Pancreas (tissue), 10 donors: Measurements from ENCODE around the gene KLHDC7B. TPM values are rescaled to one million over a fixed set of nuclear protein-coding genes. Genes with fewer than 3 reads are reported as not detected.

ENCODE experiments used
- ATAC-seq, 4 donors: fragments of 200-7000 bp; cut with Tn5 transposase; one replicate each; pipeline versions ENCODE4 v1.8.0 to v1.9.1; 2020; ENCODE audit warnings: mild to moderate bottlenecking in 4 of 4, moderate library complexity in 4 of 4
- DNase-seq, 6 donors: peaks; one replicate each; pipeline ENCODE4 v3.0.0-alpha.2; 2020
- FAIRE-seq: peaks from 2 replicates; lab custom pipeline; 2012; peaks lifted over from hg19 to GRCh38; lab: Jason Lieb, UNC
- H3K27ac ChIP-seq, 4 donors: fragments of 200-600 bp; sonication (generic); 1 replicate in 3 of 4; 2 replicates in 1 of 4; pipeline versions ENCODE4 v1.5.0 to v1.8.0; 2020
- H3K27me3 ChIP-seq, 4 donors: fragments of 200-600 bp; one replicate each; pipeline ENCODE4 v1.8.0; 2021
- H3K36me3 ChIP-seq, 3 donors: fragments of 200-600 bp; sonication (generic) in 1 of 3; one replicate each; pipeline versions ENCODE4 v1.5.0 to v1.8.0; 2020 to 2021
- H3K4me1 ChIP-seq, 3 donors: fragments of 200-600 bp; one replicate each; pipeline ENCODE4 v1.8.0; 2021
- H3K4me3 ChIP-seq, 4 donors: fragments of 200-600 bp; sonication (generic) in 2 of 4; one replicate each; pipeline versions ENCODE4 v1.5.0 to v1.8.0; 2020 to 2021
- H3K9me3 ChIP-seq, 4 donors: fragments of 200-600 bp; one replicate each; pipeline ENCODE4 v1.8.0; 2021
- CTCF ChIP-seq, 4 donors: fragments of 200-600 bp; sonication (generic) in 3 of 4; IDR thresholded peaks; one replicate each; pipeline versions ENCODE4 v1.5.0 to v1.8.0; 2021; ENCODE audit warnings: antibody characterized with exemption in 4 of 4
- WGBS, 2 donors: extraction: QIAGEN DNeasy Blood & Tissue Kit; methylation state at CpG; one replicate each; pipeline ENCODE4 v1.1.7; 2013; 5-methylcytosine and 5-hydroxymethylcytosine counted together
- intact Hi-C, 3 donors: fragments of 100-400 bp; cut with DNase I; formaldehyde crosslinking; loops; one replicate each; pipeline versions ENCODE4 v1.11.1 to v1.14.2; 2022
- polyA plus RNA-seq, 2 donors: library from polyadenylated mRNA; stranded (reverse); fragments of 200-250 nt; gene quantifications; one replicate each; pipeline ENCODE4 v1.2.3, GENCODE V29; 2013
- total RNA-seq, 6 donors: library from RNA; stranded (reverse); fragmentation: NEBNext Ultra II Directional in 4 of 6; extraction: Animal tissue kit (Norgen Biotek cat#: 25700) in 4 of 6; gene quantifications; one replicate each; pipeline versions ENCODE4 v1.2.1 to v1.2.4, GENCODE V29; 2021 to 2023
- donor health status: healthy with polysubstance abuse.
- donor health status: DM: no; HTN: no; CAD: no; lungs with moderate emphysema.
- donor health status: DM: no; HTN: no; CAD: no.
- donor health status: control.
- donor health status: control.
- donor health status: Bipolar disorder and iron deficiency.
- donor health status: DM: yes; HTN: yes; CAD: no.
- donor health status: DM: no; HTN: no; CAD: no.
- donor health status: DM: no; HTN: no; CAD: no.
- donor health status: DM: yes; HTN: yes; CAD: no.

The KLHDC7B gene
- total and polyA plus RNA-seq, 8 donors = 0.03 to 2.1 (median 0.15) TPM; not detected in 1

GRCh38 chr22:50576806-50577696 is 31.4 kb downstream of the KLHDC7B start:
- peaks cover 0 to under 1% (median 0%) of the 10 kb centered on the region in 3 donors for H3K36me3 ChIP-seq

GRCh38 chr22:50577697-50577986 is 31.9 kb downstream of the KLHDC7B start:
- no peak for FAIRE-seq
- WGBS, 2 donors = 75 to 77% methylated on average over 23 of the region's 23 CpGs
- TF ChIP-seq CTCF (IDR thresholded peaks at IDR 0.05) = no peak
- DNase-seq = peak in 1 of 6 donors; percentile 48
- Histone ChIP-seq H3K9me3 (no peaks in the 10 kb centered on the region), H3K27me3 (no peaks in the 10 kb centered on the region), H3K36me3 (no peaks in the 10 kb centered on the region), H3K4me3 (no peak overlapping the region), H3K27ac (no peak overlapping the region), H3K4me1 (peaks cover 0 to 4% (median 0%) of the 10 kb centered on the region in 3 donors)
- intact Hi-C loops = no loop called here
- ATAC-seq = no peak

More at GRCh38 chr22:50576806-50577696, 31.4 kb downstream of the KLHDC7B start:
- H3K27ac ChIP-seq = no peak overlapping the region
- FAIRE-seq (no peak), ATAC-seq (no peak), DNase-seq (no peak)
- WGBS, 2 donors = 89 to 90% methylated on average over 17 to 18 of the region's 18 CpGs
- no peaks in the 10 kb centered on the region for H3K9me3 ChIP-seq
- no peak overlapping the region for H3K4me3 ChIP-seq
- no peaks in the 10 kb centered on the region for H3K27me3 ChIP-seq
- intact Hi-C loops = no loop called here
- H3K4me1 ChIP-seq = peaks cover 0 to 4% (median 0%) of the 10 kb centered on the region in 3 donors
- TF ChIP-seq CTCF (IDR thresholded peaks at IDR 0.05) = no peak

- no peak within 1 kb of the TSS for H3K27ac ChIP-seq
- H3K9me3 ChIP-seq = no peaks in the 10 kb centered on the region
- no peak for TF ChIP-seq CTCF (IDR thresholded peaks at IDR 0.05)
- no peaks in the 10 kb centered on the region for H3K27me3 ChIP-seq
- DNase-seq = peak in 1 of 6 donors; percentile 72
- H3K36me3 ChIP-seq = no peaks in the 10 kb centered on the region
- WGBS, 2 donors = 44 to 46% methylated on average over 54 to 63 of the region's 63 CpGs
- H3K4me3 ChIP-seq = no peak within 1 kb of the TSS
- intact Hi-C loops = no loop called here
- ATAC-seq = no peak
- H3K4me1 ChIP-seq = peaks cover 0 to 4% (median 0%) of the 10 kb centered on the region in 3 donors
- no peak for FAIRE-seq
Observed at GRCh38 chr22:50577987-50578775, 32.5 kb downstream of the KLHDC7B start, which contains the start of gene CPT1B. Gene CPT1B, minus strand, starts transcription at chr22:50578427. Its CDS starts 512 bp downstream, at chr22:50577915.

- no peak for ATAC-seq
- intact Hi-C loops = no loop called here
- H3K27ac ChIP-seq = no peak overlapping the region
- TF ChIP-seq CTCF (IDR thresholded peaks at IDR 0.05) = no peak
- DNase-seq = no peak
- FAIRE-seq = no peak
- H3K9me3 ChIP-seq = no peaks in the 10 kb centered on the region
- H3K4me3 ChIP-seq = no peak overlapping the region
- H3K4me1 ChIP-seq = peaks cover 0 to 10% (median 0%) of the 10 kb centered on the region in 3 donors
- 74 to 77% methylated on average over 8 of the region's 8 CpGs for WGBS, 2 donors
- H3K27me3 ChIP-seq = no peaks in the 10 kb centered on the region
- H3K36me3 ChIP-seq = no peaks in the 10 kb centered on the region
Observed at GRCh38 chr22:50578776-50579310, 33.1 kb downstream of the KLHDC7B start.
